ENCODE data around the gene PTPRT.
"Not testable (repeated sequence)": the region's sequence is repeated elsewhere in the genome, so short reads cannot be mapped to it uniquely, and the experiment has no call there.

PTPRT gene

GRCh38 chr20:43186312-43186711, 3.4 kb downstream of the PTPRT start:
- no peak for DNase-seq

- no peak for DNase-seq
These were observed 3.8 kb downstream of the PTPRT start for GRCh38 chr20:43185901-43186300.

DNA sequence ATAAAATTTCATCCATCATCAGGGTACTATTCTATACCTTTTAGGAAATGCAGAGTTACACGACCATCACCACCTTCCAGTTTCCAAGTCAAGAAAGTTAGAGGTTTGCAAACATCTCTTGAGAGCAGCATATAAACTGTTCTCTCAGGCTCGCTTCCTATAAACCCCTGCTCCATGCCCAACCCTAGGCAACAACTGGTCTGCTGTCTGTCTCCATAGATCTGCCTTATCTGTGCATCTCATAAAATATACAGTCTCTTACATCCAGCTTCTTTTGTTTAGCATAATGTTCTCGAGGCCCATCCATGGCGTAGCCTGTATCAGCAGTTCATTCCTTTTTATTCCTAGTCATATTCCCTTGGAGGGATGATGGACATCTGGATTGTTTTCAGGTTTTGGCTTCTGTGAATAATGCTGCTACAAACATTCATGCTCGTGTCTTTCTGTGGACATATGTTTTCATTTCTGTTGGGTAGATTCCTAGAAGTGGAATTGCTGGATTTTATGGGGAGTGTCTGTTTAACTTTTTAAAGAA, 6.1 kb downstream of the PTPRT start:
- DNase-seq: no peak

DNA sequence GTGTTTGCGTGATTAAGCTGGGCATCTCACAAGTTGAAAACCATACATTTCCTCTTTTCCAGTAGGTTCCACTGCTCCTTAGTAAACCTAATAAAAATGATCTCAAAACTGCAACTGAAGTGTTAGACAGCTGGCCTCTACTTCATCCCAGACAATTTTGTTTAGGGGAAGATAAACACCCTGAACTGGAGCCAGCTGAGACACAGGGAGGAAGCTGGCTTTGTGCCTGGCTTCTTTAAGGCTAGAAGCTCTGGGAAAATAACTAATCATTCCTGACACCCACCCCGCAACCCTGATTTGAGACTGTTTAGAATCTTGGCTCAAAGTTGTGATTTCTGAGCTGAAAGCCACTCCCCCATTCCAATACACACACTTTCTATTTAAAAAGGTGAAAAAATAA, 11.6 kb downstream of the PTPRT start:
- no peak for DNase-seq

GRCh38 chr20:43176726-43177125, 13.0 kb downstream of the PTPRT start:
- no peak for DNase-seq

GRCh38 chr20:43171930-43172329, 17.8 kb downstream of the PTPRT start:
- DNase-seq: no peak

DNA sequence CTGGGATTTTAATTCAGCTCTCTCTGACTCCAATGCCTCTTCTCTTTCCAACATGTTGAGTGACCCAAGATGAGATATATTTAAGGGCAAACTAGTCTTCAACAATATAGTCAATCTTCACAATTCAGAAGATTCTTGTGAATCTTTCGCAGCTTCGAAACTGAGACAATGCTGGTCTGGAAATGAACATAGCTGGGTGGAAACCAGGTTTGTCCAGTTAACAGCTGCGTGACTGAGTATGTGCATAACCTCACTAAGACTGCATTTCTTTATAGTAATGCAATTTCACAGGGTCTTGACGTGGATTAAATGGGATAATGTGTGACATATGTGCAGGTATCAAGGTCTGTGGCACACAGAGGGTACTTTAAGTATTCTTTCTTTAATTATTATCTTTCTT, 18.9 kb downstream of the PTPRT start:
- no peak for DNase-seq

- DNase-seq: no peak
These were observed 22.1 kb downstream of the PTPRT start for GRCh38 chr20:43167615-43168014.

DNA sequence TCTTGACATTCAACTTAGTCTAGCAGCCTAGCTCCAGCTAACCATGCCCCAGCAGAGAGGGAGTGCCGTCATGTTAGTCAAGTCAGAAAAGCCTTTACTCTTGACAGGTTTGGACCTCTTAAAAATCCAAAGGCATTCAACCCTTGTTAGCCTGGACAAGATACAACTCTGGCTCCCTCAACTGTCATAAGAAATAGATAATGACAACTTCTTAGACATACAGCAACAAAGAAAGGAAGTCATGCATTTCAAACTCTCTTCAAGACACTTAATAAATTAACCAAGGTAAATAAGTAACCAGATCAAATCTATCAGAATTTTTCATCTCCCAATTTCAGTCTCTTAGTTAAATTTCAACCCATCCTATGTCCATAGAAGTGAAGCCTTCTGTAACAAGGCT, 22.7 kb downstream of the PTPRT start:
- DNase-seq: no peak

DNA sequence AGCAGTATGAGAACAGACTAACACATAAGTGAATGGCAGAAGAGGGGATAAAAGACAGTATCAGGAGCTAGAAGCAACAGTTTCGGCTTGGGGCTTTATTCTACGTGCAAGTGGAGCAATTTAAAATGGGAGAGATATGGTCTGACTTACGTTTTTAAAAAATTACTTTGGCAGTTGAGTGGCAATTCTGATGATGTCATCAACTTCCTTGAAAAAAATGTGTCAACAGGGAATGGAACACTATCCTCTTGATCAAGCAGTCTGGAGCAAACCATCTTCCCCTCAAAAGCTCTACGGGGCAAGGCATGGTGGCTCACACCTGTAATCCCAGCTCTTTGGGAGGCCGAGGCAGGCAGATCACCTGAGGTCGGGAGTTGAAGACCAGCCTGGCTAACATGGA, 24.1 kb downstream of the PTPRT start:
- DNase-seq: no peak

- DNase-seq: not testable (repeated sequence)
These were observed 25.0 kb downstream of the PTPRT start for GRCh38 chr20:43164736-43165135.

GRCh38 chr20:43161716-43162115, 28.0 kb downstream of the PTPRT start:
- DNase-seq: no peak

- no peak for DNase-seq
These were observed 28.8 kb downstream of the PTPRT start for GRCh38 chr20:43160941-43161340.

DNA sequence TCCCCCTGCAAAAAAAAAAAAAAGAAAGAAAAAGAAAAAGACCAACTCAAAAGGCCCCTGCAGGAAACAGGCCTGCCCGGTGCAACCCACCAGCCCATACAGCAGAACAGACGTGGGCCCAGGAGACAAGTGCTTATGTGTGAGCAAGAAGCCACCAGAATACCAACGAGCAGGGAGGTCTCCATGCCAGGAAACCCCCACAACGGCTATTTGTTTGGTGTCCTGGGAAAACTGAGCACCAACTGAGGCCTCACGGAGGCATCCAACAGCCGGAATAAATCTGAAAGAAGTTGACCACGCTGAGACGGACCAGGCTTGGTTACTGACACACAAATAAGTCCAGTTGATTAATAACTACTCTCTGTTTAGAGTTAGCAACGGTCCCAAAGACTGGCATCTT, 29.7 kb downstream of the PTPRT start:
- DNase-seq: no peak

DNA sequence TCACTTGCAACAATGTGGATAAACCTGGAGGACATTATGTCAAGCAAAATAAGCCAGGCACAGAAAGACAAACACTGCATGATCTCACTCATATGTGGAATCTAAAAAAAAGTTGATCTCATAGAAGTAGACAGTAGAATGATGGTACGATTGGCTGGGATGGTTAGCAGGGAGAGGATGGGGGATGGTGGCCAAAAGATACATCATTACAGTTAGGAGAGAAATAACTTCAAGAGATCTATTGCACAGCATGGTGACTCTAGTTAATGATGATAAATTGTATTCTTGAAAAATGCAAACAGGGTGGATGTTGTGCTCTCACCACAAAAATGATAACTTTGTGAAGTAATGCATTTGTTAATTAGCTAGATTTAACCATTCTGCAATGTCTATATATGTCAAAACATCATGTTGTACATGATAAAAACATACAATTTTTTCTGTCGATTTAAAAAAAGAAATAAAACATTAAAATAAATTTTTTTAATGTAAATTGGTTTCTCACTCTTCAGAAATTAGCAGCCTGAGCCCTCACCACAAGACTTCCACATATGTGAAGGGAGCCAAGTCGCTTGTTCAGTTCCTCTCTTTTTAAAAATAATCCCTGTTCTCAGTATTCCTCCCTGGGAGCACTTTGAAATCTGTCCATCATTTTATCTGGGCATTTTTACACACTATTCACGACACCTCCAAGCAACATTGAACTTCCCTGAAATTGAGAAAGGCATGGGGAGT, 34.2 kb downstream of the PTPRT start:
- DNase-seq: no peak

DNA sequence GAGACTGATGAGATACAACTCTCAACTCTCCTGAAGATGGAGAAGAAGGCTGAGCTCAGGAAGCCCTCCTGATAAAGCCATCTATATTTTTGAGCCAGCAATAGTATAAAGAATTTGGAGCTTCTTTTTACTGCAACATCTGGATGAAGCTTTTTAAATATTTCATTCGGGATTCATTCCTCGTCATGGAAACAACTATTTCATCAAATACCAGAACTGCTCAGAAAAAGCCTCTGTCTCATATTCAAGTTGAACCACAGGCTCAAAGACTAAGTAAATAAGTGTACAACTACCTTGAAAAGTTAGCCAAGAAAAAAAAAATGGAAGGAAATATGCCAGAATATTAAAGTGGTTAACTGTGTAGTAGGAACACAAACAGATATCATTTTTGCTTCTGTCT, 37.8 kb downstream of the PTPRT start:
- no peak for DNase-seq

DNA sequence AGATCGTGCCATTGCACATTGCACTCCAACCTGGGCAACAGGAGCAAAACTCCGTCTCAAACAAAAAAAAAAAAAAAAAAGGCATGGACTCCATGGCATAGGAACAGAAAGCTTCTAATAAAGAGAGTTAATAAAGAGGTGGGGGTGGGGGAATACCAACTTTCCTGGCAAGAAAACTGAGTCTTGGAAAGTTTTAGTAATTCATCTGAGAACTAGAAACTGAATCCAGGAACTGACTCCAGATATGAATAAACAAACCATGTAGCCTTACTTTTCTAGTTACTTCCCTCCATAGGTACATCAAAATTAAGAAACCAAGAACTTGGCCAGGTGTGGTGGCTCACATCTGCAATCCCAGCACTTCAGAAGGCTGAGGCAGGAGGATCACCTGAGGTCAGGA, 38.5 kb downstream of the PTPRT start:
- DNase-seq: no peak

- no peak for DNase-seq
These were observed 49.0 kb downstream of the PTPRT start for GRCh38 chr20:43140726-43141125.

DNA sequence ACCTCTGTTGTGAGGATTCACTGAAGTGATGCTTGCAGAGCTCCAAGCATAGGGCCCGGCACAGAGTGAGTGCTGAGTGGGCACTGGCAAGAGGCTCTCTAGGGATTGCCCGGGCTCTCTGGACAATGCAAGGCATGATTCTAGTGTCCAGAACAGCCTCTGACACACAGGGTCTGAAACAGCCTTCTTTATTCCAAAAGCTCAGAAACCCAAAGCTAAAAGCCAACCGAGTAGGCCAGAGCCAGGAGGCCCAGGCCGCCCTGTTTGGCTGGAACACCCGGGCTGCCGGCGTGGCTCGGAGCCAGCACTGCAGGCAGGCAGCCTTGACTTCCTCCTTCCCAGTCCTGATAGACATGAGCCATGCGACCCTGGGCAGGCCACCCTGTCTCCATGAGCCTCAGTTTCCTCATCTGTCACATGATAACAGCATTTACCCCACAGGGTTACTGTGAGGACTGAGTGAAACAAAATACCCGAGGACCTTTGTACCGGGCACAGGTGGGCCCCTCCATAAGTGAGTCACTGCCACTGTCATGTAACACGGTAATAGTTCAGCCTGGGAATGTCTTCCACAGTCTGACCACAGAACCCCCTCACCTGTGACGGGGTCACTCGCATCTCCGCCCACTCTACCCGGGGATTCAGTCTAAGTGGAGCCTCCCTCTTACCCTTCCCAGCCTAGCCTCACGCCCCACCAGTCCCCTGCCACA, 51.5 kb downstream of the PTPRT start:
- no peak for DNase-seq

DNA sequence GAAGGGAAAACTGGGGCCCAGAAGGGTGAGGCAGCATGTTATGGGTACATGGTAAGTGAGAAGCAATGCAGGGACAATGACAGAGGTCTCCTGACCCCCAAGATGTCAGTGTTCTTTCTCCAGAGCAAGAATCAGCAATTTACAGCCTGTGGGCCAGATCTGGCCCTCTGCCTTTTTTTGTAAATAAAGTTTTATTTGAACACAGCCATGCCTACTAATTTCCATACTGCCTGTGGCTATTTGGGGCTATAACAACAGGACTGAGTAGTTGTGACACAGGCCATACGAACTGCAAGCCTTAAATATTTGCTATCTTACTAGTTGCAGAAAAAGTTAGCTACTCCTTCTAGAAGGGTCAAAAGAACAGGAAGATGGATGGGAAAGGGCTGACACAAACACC, 52.5 kb downstream of the PTPRT start:
- DNase-seq: no peak

GRCh38 chr20:43124241-43124640, 65.5 kb downstream of the PTPRT start:
- DNase-seq: no peak

GRCh38 chr20:43123180-43123579, 66.5 kb downstream of the PTPRT start:
- DNase-seq: no peak

DNA sequence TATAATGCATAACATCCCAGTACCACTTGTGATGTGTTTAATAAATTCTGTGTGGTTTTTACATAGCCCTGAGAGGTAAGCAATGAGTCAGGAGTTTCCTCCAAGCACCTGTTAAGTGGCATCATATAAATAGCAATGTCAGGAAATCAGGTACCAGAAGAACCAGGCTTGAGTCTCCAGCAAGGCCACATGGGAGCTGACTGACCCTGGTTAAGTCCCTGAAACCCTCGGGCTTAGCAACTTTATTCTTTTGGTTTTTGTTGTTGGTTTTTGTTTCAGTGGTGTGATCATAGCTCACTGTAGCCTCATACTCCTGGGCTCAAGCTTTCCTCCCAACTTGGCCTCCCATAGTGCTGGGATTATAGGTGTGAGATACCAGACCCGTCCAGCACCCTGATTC, 70.0 kb downstream of the PTPRT start:
- DNase-seq: no peak

- DNase-seq: no peak
These were observed 87.3 kb downstream of the PTPRT start for GRCh38 chr20:43102394-43102793.

- no peak for DNase-seq
These were observed 92.8 kb downstream of the PTPRT start for GRCh38 chr20:43096931-43097260.
